GM18861 (cell line): Measurements from ENCODE around the gene CDH4.

ENCODE experiments used
- ATAC-seq: cut with Tn5 transposase; IDR thresholded peaks from one replicate; pipeline ENCODE4 v1.9.1; 2021; ENCODE audit not compliant: unreplicated experiment

The CDH4 gene

GRCh38 chr20:61679473-61679872, 427.4 kb downstream of the CDH4 start:
- ATAC-seq = no peak

GRCh38 chr20:61680096-61680495, 428.0 kb downstream of the CDH4 start:
- ATAC-seq = no peak

DNA sequence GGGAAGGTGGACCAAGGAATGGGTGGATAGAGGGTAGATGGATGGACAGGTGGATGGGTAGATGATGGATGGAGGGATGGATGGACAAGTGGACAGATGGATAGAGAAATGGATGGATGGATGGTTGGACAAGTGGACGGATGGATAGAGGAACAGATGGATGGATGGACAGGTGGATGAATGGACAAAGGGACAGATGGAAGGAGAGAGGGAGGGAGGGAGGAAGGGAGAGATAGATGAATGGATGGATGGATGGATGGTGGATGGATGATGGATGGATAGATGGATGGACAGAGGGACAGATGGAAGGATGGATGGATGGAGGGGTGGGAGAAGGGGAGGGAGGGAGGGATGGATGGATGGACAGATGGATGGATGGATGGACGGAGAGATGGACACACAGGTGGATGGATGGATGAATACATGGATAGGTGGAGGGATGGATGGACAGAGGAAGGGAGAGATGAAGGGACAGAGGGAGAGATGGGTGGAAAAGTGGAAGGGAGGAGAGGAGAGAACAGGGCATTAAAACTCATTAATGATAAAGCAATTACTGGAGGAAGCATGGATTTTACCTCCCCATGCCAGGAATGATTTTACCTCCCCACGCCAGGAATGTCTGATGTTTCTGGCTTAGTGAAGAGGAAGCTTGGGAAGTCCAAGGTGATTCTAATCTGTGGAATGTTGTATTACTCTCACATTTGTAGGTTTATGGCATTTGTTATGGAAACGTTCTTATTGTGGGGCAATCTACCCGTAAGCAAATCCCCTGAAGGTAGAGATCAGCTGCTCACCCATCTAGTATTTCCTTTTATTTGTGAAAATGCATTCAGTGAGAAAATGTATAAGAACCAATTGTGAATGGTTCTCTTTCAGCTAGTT, 430.3 kb downstream of the CDH4 start:
- ATAC-seq = no peak

GRCh38 chr20:61682996-61683681, 431.1 kb downstream of the CDH4 start:
- no peak for ATAC-seq

GRCh38 chr20:61683721-61684120, 431.7 kb downstream of the CDH4 start:
- no peak for ATAC-seq

- no peak for ATAC-seq
These were observed 432.1 kb downstream of the CDH4 start for GRCh38 chr20:61684136-61684535.

- ATAC-seq = no peak
These were observed 432.6 kb downstream of the CDH4 start for GRCh38 chr20:61684583-61685235.

DNA sequence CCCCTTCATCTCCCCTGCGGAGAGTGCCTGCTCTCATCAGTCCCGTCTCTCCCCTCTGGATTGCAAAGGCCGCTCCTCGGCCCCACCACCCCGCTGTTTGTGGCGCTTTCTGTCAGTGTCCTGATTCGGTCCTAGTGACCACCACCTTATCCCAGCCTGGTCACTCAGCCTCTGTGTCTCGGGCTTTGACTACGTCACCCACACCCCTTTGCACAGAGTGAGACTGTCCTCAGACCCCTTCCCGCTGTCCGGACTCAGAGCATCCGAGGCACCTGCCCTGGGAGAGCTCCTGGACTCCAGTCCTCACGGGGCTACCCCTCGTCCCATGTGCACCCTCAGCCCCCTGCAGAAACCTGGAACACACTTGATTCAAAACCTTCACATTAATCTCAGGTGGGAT, 433.4 kb downstream of the CDH4 start:
- ATAC-seq = no peak

DNA sequence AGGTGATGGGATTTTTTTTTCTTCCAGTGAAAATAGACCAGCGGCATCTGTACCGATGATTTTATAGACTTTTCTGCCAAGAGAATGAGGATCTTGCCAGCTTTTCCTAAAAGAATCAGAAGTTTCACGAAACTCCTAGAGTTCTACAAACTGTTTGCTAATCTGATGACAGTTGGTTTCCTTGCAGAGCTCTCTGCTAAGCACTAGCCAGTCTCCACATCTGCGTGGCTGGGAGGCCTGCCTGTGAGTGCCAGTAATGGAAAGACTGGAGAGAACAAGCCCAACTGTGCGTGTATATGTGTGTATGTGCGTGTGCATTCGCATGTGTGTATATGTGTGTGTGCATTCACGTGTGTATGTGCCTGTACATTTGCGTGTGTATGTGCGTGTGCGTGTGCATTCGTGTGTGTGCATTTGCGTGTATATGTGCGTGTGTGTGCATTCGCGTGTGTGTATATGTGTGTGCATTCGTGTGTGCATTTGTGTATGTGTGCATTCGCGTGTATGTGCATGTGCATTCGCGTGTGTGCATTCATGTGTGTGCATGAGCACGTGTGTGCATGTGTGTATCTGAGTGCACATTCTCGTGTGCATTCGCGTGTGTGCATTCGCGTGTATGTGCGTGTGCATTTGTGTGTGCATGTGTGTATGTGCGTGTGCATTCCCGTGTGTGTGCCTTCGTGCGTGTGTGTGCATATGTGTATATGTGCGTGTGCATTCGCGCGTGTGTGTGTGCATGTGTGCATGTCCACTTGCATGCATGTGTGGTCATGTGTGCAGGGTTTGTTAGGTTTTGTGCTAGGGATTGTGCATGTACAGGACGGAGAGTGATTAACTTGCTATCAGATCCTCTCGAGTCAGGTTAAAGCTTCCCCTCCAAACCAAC, 434.2 kb downstream of the CDH4 start:
- no peak for ATAC-seq

- no peak for ATAC-seq
These were observed 436.4 kb downstream of the CDH4 start for GRCh38 chr20:61688411-61688810.

DNA sequence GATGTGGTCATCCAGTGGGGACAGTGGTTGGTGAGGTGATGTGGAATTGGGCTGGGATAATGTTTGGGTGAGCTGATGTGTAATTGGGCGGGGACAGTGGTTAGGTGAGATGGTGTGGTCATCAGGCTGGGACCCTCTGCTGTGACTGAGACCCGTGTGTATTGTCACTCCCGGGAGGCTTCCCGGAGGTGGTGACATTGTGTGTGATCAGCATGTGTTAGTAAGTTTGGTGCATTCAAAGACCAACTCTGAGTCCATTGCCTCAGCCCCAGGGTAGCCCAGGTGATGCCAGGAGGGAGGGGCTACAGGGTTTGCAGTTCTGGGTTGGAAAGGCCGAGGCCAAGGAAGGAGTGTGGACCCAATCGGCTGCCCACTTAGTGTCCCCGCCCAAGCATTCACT, 438.1 kb downstream of the CDH4 start:
- no peak for ATAC-seq

- ATAC-seq = no peak
These were observed 439.2 kb downstream of the CDH4 start for GRCh38 chr20:61690993-61691838.

- ATAC-seq = no peak
These were observed 439.9 kb downstream of the CDH4 start for GRCh38 chr20:61691978-61692377.

- ATAC-seq = no peak
These were observed 440.4 kb downstream of the CDH4 start for GRCh38 chr20:61692479-61692878.

GRCh38 chr20:61693055-61693600, 441.1 kb downstream of the CDH4 start:
- ATAC-seq = no peak

DNA sequence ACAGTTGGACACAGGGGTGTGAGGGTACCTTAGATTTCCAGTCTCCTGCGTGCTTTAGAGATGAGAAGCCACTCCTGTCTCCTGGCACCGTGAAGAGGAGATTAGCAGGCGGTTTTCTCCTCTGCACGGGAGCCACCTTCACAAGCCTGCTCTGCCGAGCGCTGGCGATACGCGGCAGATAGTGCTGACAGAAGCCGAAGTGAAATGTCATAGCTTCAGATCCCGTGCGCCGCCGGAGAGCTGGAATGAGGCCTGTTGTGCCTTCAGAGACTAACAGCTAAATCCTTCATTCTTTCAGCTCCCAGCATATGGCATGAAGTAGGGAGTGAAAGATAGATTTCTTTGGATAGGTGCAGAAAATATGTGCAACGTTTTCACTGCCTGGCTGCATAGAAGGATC, 442.6 kb downstream of the CDH4 start:
- ATAC-seq = no peak

DNA sequence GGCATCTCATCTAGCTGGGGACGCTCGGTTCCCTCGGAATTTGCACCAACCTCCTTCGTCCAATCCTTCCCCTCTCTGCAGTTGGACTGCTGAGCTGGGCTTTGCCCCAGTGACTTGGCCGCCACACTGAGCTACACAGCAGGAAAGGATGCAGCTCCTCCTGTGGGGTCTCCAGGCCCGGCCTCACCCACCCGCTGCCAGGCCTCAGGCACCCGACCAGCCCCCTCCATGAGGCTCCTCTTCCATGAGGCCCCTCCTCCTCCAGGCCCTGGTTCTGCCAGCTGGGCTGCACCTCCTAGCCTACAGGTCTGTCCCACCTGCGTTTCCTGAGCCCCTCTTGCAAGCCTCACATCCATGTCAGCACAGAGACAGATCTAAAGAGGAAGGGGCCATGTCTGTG, 443.7 kb downstream of the CDH4 start:
- no peak for ATAC-seq

DNA sequence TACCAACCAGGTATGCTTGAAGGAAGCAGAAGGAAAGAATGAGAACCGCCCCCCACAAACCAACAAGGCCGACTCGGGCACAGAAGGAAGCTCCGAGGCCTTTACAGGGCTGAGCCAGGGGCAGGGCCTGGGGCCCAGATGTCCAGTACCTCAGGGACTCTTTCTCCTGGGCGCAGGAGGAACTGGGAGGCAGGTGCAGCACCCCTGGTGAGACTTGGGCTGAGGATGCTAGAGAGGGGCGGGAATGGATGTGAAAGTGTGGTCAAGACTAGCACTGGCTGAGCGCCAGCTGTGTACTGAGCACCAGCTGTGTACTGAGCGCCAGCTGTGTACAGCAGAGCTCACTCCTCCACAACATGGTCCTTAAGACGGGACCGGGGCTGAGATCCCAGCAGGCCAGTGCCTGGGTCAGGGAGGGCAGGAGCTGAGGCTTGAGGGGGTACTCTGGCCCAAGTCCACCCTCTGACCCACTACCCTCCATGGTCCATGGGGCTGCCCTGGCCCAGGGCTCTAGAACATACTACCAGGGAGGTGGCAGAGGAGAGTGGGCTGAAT, 444.2 kb downstream of the CDH4 start:
- no peak for ATAC-seq
